ENCODE measurements around the gene MEX3B.
"Not testable (repeated sequence)": the region's sequence is repeated elsewhere in the genome, so short reads cannot be mapped to it uniquely, and the experiment has no call there.

MEX3B gene

GRCh38 chr15:81995081-81995480 lies 50.7 kb downstream of the MEX3B start:
- not testable (repeated sequence) for H3K36me3 ChIP-seq (ENCODE audit: control insufficient read depth, insufficient read depth, low read length); H3K4me1 ChIP-seq (ENCODE audit: control insufficient read depth, insufficient read depth, low read length); H3K27ac ChIP-seq (ENCODE audit: low read depth, low read length); H3K27me3 ChIP-seq (ENCODE audit: control insufficient read depth, insufficient read depth, low read length)
- H3K4me3 ChIP-seq (ENCODE audit: low read depth, low read length) = peak overlapping the region; percentile 68
- peak overlapping the region; percentile 66 for H3K9ac ChIP-seq (ENCODE audit: low read length)
- H3K9me3 ChIP-seq (ENCODE audit: control insufficient read depth, insufficient read depth, low read depth, low read length) = peaks cover 15% of the 10 kb centered on the region; the same call in 1 of the 2 replicates

- no peaks in the 10 kb centered on the region for H3K4me1 ChIP-seq (ENCODE audit: control insufficient read depth, insufficient read depth, low read length)
- H3K4me3 ChIP-seq (ENCODE audit: low read depth, low read length) = no peak overlapping the region
Observed at GRCh38 chr15:81992523-81992922, 53.3 kb downstream of the MEX3B start.

More at GRCh38 chr15:81992523-81992922, 53.3 kb downstream of the MEX3B start:
- H3K9me3 ChIP-seq (ENCODE audit: control insufficient read depth, insufficient read depth, low read depth, low read length) = peaks cover 15% of the 10 kb centered on the region; the same call in 1 of the 2 replicates
- no peaks in the 10 kb centered on the region for H3K36me3 ChIP-seq (ENCODE audit: control insufficient read depth, insufficient read depth, low read length)
- H3K27me3 ChIP-seq (ENCODE audit: control insufficient read depth, insufficient read depth, low read length) = no peaks in the 10 kb centered on the region
- H3K27ac ChIP-seq (ENCODE audit: low read depth, low read length) = no peak overlapping the region
- H3K9ac ChIP-seq (ENCODE audit: low read length) = no peak overlapping the region

Measured in HUES6 (cell line).